ENCODE measurements around the gene ZFP69. TPM values are rescaled to one million over a fixed set of nuclear protein-coding genes. Genes with fewer than 3 reads are reported as not detected.

Gene ZFP69
- total and polyA plus RNA-seq, 12 donors: 0.18 to 3.2 (median 1.9) TPM

DNA sequence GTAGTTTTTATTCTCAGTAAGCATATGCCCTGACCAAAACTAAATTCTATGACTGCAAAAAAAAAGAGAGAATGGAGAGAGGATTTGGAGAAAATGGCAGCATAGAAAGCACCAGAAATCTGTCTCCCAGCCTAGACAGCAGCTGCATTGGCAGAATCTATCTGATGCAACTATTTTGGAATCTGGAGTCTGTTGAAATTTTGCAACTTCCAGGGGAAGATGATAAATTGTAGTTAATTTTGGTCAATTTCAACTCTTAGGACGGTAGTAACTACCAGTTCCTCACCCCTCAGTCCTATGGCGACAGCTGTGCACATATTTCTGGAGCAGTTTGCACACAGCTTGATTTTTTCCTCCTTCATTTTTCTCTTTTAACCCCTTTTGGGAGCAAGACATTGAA is 42.4 kb downstream of the ZFP69 start:
- no peaks in the 10 kb centered on the region for H3K4me1 ChIP-seq (replicated peaks in 1 of 2)
- TF ChIP-seq POLR2A (IDR thresholded peaks at IDR 0.05): no peak
- TF ChIP-seq CTCF (IDR thresholded peaks at IDR 0.05): no peak
- H3K9me3 ChIP-seq (replicated peaks in 1 of 3): peaks cover 0 to 9% (median 0%) of the 10 kb centered on the region in 3 donors
- no peak overlapping the region for H3K4me3 ChIP-seq
- H3K27ac ChIP-seq: no peak overlapping the region
- intact Hi-C loops (cut with DNase I): no loop called here
- WGBS, 4 donors: 66 to 82% (median 71%) methylated on average over 2 of the region's 2 CpGs
- H3K27me3 ChIP-seq: no peaks in the 10 kb centered on the region
- no peak for DNase-seq
- H3K36me3 ChIP-seq (replicated peaks in 1 of 2): no peaks in the 10 kb centered on the region

- no peak for TF ChIP-seq CTCF (IDR thresholded peaks at IDR 0.05)
- TF ChIP-seq POLR2A (IDR thresholded peaks at IDR 0.05): no peak
- peaks cover 13 to 20% of the 10 kb centered on the region in 2 donors for H3K4me1 ChIP-seq (replicated peaks in 1 of 2)
- H3K4me3 ChIP-seq: peak overlapping the region; percentile 60 to 67 (median 64)
- 20 to 28% (median 27%) methylated on average over 5 of the region's 5 CpGs for WGBS, 4 donors
- no peaks in the 10 kb centered on the region for H3K27me3 ChIP-seq
- no peaks in the 10 kb centered on the region for H3K36me3 ChIP-seq (replicated peaks in 1 of 2)
- peak in 1 of 7 donors; percentile 13 for DNase-seq
- peak overlapping the region; percentile 77 to 94 (median 85) for H3K27ac ChIP-seq
- intact Hi-C loops (cut with DNase I): no loop called here
- H3K9me3 ChIP-seq (replicated peaks in 1 of 3): no peaks in the 10 kb centered on the region
Measured at GRCh38 chr1:40530735-40531380, 53.8 kb downstream of the ZFP69 start.

DNA sequence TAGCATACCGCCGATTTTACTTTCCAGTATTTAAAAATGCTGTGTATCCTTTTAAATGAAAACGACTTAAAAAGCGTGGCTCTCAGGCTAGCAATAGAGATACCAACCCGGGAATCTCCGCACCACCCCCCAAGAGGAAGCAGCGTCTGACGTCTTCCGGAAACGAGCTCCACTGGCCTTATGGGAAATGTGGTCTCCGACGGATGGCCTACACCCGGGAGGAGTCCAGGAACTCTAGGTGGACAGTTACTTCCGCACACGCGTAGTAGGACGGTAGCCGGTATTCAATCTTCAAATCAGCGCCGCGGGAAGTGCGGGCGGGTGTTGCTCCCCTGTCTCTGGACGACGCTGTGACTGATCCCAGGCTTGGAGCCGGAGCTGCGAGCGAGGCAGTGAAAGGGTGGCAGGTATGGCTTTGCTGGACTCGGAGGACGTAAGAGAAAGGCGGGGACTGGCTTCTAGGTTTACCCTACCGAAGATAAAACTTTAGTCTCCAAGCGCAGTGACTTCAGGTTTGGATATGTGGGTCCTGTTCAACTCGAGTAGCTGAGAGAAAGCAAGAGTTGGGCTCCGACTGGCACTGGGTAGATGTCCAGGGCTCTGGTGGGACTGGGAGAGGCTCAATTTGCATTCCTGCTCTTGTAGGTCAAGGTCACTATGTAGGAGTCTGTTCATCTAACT is 54.4 kb downstream of the ZFP69 start, which contains the start of gene ZNF684:
Gene ZNF684, plus strand, starts transcription at position 257 of the 681 bp plus-strand sequence. CDS start 1,530 bp downstream, outside the sequence.
- H3K4me3 ChIP-seq: peak within 1 kb of the TSS; percentile 60 to 67 (median 64)
- WGBS, 4 donors: 0 to 1% (median 1%) methylated on average over 22 to 35 of the region's 35 CpGs
- H3K9me3 ChIP-seq (replicated peaks in 1 of 3): no peaks in the 10 kb centered on the region
- intact Hi-C loops (cut with DNase I): no loop called here
- no peaks in the 10 kb centered on the region for H3K36me3 ChIP-seq (replicated peaks in 1 of 2)
- TF ChIP-seq CTCF (IDR thresholded peaks at IDR 0.05) (no peak), POLR2A (IDR thresholded peaks at IDR 0.05) (peak in 1 of 2 donors; percentile 80)
- no peaks in the 10 kb centered on the region for H3K27me3 ChIP-seq
- peaks cover 16 to 20% of the 10 kb centered on the region in 2 donors for H3K4me1 ChIP-seq (replicated peaks in 1 of 2)
- DNase-seq: peak; percentile 90 to 97 (median 94)
- H3K27ac ChIP-seq: peak within 1 kb of the TSS; percentile 77 to 94 (median 85)

DNA sequence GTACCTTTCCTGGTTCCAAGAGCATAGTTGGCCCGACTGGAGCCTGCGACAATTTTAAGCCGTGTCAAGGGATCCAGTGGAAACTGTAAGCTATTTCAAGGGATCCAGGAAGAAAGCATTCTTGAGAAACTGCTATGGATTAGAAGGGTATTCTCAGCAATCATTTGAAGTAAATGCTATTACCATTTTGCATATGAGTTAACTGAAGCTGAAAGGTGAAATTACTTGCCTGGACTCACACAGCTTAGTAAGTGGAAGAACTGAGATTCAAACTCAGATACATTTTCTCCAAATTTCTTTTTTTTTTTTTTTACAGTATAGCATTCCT is 54.9 kb downstream of the ZFP69 start:
- Histone ChIP-seq H3K4me3 (peak overlapping the region; percentile 49 to 67 (median 64)), H3K27ac (peak overlapping the region; percentile 77 to 94 (median 85)), H3K4me1 (replicated peaks in 1 of 2) (peaks cover 16 to 20% of the 10 kb centered on the region in 2 donors), H3K36me3 (replicated peaks in 1 of 2) (no peaks in the 10 kb centered on the region), H3K27me3 (no peaks in the 10 kb centered on the region), H3K9me3 (replicated peaks in 1 of 3) (no peaks in the 10 kb centered on the region)
- intact Hi-C loops (cut with DNase I): no loop called here
- no peak for DNase-seq
- TF ChIP-seq CTCF (IDR thresholded peaks at IDR 0.05) (no peak), POLR2A (IDR thresholded peaks at IDR 0.05) (no peak)
- 0 to 4% (median 2%) methylated on average over 3 of the region's 3 CpGs for WGBS, 4 donors
